NCI-H2171 (cell line): ENCODE data around the gene FLNB.

Experiments used
- DNase-seq: peaks from one replicate; lab custom pipeline; 2025; lab: John Stamatoyannopoulos, UW

FLNB gene

DNA sequence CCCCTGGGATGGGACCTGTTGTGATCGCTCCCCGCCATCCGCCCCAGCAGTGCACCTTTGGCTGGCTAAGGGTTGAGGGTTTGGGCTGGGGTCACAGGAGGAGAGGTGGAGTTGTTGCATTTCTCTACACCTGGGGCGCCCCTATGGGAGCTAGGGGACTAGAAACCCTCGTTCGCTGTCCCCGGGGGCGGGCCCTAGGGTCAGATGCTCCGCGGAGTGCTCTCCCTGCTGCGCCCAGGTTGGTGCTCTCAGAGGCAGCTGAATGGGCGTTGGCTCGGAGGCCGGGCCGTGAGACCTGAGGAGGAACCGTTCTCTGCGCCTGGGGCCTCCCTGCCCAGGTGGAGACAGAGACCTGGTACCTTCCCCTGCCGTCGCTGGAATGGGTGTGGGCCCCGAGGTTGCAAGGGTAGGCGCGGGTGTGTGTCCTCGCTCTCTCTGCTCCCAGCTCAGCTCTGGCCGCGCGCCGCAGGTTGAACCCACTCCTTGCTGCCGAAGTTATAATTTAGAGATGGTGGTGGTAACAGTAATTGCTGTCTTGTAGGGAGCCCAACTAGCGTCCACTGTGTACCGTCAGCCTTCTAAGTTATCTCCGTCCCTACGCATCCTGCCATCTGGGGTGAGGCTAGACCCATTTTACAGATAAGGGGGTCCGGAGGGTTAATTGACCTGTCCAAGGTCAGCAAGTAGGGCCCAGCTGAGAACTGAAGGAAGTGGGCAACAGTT, 965 bp downstream of the FLNB start:
- no peak for DNase-seq

DNA sequence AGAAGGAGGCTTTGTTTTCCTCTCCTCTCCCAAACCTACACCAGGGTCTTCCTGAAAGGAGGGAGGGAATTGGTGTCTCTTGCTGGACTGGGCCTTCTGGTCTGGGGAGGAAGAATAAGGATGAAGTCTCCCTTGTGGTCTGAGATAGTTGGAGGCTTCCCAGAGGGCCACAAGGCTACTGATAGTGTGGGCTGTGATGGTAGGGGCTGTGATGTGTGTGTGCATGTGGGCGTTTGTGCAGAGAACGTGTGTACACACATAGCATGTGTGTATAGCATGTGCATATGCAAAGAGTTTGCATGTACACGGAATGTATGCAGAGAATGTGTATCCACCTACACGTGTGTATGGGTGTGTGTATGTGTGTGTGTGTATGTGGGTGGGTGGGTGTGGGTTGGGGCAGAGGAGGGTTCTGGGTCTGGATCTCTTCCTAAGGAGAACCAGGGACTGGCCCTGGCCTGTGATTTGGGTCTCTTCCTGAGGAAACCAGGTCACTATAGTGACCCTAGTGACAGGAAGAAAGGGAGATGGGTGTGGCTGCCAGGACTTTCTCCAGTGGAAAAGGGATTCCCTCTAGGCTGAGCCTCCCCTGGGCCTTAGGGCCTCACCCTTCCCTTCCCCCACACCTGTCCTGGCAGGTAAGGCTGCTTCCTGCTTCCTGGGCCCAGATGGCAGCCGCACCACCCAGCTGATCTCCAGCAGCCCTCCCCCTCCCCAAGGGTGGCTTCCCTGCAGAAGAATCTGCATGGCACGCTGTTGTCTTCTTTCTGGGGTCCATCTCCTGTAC, 1.7 kb downstream of the FLNB start:
- DNase-seq = no peak

DNA sequence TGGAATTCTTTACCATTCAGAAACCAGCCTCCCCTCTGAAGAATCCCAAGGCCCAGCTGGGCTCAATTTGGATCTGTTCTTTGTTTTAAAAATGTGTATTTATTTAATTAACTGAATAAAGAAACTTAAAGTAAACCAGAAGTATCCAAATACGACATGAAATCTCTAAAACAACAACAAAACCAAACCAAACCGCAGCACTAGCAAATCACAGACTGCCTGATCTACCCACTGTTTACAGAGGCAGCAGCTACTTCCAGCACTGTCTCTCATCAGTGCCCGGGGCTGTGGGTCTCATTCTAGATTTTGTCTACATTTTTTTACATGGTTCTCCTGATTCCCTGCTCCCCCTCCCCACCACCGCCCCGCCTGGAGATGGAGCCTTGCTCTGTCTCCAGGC, 2.3 kb downstream of the FLNB start:
- no peak for DNase-seq

DNA sequence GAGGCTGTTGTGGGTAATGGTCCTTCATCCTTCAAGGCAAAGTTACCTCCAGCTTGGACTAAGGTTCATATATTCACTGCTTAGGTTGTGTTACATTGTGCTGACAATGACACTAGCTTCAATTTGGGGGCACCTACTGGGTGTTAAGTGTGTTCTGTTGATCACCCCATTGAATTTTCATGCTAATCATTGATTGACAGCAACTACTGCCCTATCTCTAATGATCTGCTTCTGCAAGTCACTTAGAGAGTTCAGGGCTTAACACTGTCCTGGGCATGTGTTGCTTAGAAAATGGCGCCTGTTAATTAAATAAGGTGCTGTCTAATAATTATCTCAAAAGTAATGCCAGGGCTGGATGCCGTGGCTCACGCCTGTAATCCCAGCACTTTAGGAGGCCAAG, 3.4 kb downstream of the FLNB start:
- DNase-seq = no peak

DNA sequence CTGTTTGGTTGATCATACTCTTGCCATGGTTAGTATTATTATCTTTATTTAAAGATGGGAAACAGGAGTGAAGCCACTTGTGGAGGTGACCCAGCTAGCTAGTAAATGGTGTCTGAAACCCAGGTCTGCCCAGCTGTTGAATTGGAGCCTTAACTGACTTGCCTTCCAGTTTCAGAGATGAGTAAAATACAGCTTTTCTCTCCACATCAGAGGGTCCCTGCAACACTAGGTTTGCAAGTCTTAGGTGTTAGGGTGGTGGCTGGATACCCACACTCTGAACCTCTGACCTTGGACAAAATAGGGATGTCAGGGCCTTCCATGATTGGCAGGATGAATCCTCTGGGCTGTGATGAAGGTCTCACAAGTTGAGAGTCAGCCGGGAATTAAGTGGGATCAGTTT, 4.1 kb downstream of the FLNB start:
- DNase-seq = no peak

DNA sequence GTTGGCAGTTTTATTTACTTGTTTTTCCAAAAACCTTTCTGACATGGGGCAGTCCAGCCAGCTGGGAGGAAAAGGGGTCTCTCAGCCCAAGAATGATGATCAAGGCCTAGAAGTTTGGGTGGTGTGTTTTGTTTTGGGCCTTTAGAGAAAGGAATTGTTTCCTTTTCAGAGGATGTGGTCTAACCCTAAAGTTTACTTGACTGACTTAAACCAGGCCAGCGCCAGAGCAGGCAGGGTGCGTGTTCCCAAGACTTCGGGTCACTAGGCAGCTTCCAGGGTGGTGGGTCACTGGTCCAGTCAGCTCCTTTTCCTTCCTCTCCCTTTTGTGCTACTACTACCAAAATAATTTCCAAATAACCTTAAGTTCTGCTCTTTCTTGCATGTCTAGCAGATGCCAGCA, 4.9 kb downstream of the FLNB start:
- DNase-seq = no peak

DNA sequence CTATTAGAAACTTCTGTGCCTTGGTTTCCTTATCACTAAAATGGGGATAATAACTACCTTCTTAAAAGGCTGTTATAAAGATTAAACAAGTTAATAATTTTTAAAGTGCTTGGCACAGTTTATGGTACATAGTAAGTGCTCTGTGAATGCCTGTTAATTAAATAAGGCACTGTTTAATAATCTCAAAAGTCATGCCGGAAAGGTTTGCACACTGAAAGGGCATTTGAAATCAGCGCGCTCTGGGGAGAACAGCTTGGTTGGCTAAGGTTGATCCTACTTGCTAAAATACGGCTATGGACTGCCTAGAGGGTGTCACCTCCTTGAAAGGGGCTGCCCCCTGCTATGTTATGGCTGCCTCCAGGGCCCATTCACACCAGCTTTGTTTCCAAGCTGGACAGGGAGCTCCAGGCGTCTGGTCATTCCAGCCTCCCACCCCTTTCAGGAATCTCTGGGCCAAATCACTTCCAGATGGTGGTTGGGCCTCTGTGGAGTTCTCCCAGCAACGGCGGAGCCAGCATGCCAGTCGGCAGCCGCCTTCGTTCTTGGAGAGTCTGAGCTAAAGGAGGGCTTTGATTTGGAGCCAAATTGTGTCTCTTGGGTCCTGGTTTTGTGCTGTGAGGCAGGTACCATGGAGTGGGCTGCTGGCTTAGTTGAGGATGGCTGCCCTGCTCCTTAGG, 5.9 kb downstream of the FLNB start:
- no peak for DNase-seq

DNA sequence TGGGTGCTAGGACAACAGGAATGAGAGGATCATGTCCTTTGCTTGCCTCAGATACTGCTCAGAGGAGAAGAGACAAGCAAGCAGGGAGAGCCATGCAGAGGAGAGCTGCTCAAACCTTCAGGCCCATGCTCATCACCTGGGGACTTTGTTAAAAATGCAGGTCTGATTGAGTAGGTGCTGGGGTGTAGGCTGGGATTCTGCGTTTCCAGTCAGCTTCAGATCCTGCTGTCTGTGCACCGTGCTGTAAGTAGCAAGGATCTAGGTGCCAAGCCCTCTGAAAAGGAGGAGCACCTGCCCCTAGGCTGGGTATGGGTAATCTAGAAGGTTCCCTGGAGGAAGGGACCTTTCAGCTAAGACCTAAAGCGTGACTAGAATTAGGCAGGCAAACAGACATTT, 7.3 kb downstream of the FLNB start:
- DNase-seq = no peak

DNA sequence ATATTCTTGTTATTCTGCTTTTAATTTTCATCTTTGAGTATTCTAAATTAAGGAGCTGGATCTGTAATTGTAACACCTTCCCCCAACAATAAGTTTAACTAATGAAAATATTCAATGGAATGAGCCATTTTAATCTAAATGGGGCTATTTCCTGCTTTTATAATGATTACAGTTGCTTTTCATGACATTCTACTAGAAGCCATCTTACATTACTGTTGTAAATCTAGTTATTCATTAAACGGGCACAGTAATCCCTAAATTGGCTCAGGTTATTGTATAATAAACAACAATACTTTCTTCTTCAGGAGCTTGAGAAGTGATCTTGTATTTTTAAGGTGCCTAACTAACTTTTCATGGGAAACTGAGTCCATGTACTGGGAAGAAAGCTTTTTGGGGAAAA, 8.5 kb downstream of the FLNB start:
- DNase-seq = no peak

DNA sequence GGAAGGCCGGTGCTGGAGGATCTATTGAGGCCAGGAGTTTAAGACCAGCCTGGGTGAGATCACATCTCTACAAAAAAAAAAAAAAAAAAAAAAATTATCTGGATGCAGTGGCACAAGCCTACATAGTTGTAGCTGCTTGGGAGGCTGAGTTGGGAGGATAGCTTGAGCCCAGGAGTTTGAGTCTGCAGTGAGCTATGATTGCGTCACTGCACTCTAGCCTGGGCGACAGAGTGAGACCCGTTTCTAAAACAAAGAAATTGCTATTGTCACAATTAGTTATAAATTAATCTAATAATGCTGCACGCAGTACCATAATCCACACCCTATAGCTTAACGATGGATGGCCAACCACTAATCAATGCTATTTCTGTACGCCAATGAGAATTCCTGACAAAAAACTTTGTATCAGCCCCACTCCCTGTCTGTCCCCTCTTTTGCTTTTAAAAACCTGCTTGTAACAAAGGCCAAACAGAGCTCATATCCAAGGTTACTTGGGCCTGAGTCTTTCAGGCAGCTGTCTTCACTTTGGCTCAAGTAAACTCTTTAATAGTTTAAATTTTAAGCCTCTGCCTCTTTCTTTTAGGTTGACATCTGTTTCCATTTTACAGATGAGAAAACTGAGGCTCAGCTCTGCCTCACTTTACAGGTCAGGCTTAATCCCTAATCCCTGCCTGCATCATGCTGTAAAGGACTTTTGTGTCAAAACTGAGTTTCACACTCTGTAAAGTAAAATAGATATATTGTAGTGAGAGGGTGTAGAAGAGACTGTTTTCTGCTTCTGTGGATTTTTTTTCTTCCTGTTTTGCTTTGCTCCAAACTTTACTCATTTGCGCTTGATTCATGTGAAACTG, 10.9 kb downstream of the FLNB start:
- no peak for DNase-seq

DNA sequence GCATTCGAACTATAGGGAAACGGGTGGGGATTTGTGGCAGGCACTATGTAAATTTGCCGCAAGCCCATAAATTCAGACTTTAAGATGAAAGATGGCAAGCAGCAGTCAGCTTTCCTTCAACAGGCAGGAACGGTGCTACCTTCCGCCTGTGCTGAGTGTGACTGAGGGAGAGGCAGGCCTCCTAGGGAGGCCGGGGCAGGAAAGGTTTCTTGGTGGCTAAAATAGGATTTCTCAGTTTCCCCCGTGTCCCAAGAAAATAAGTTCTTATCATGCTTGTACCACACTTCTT, 12.5 kb downstream of the FLNB start:
- no peak for DNase-seq

DNA sequence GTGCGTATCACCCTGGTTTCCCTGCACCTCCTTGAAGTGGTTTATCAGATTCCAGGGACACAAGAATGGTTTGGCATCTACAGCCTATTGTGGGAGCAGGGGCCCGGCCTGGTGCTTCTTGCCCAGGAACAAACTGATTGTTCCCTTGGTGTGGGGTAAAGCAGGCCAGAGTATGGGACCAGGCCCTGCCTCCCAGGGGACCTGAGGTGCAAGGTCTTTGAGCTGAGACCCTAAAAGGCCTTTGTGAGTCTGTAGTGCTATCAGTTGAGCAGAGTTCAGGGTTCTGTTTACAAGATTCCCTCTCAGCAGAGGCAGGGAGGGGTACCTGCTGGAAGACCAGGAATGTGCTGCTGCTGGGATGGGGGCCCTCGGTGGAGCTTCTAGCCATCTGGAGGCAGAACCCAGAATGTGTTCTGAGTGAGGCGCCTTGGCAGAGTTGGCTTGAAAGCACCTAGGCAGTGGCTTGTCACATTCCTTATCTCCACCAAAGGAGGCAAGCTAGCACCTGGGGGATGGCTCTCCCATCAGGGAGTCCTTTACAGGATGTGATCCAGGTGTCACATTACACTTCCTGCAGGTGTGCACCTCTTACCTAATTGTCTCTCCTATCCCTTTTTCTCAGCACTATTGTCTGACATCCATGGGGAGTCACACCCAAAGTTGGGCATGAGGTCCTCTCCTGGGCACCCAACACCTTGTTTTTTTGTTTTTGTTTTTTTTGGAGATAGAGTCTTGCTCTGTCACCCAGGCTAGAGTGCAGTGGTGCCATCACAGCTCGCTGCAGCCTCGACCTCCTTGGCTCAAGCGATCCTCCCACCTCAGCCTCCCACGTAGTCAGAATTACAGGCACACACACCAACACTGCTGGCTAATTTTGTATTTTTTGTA, 13.1 kb downstream of the FLNB start:
- peak; percentile 39 for DNase-seq

DNA sequence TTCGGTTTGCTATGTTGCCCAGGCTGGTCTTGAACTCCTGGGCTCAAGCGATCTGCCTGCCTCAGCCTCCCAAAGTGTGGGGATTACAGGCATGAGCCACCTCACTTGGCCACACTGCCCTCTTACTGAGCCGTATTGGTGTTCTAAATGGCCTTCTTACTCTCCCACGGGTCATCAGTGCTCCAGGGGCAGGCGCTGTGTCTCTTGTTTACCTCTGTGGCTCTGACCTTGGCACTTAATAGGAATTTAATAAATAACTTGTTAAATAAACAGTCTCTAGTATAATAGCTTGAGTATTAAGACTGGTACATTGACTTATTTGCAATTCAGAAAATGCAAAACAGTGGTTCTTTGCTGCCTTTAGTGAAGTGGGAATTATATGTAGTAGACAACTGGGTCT, 13.7 kb downstream of the FLNB start:
- DNase-seq = no peak

DNA sequence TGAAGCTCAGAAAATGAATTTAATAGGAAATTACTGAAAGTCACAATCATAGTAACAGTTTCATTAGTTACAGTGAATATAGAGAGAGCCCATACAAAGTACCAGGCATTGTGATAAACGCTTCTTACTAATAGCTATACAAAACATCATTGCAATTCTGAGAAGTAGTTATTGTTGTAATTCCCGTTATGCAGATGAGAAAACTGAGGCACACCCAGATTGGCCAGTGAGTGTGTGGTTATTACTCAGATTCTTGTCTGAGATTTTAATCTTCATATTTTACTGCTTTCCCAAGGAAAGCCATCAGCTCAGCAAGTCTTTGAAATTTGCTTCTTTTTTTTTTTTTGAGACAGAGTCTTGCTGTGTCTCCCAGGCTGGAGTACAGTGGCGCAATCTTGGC, 14.3 kb downstream of the FLNB start:
- no peak for DNase-seq

DNA sequence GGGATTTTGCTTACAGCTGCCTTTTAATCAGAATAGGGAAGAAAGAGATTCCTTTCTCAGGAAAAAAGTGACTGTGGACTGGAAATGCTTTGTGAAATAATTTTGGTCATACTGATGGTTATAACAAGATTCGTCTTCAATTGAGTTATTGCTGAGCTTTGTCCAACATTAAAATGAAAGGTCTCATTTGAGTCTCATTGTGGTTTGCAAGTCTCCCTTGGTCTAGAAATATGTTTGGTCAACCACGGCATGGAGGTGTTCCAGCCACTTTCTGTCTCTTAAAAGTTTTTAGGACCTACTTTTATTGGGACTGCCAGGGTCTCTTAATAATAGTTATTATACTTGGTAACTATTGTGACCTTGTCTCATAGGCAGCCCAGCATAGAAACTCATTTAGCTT, 15.3 kb downstream of the FLNB start:
- DNase-seq = no peak

DNA sequence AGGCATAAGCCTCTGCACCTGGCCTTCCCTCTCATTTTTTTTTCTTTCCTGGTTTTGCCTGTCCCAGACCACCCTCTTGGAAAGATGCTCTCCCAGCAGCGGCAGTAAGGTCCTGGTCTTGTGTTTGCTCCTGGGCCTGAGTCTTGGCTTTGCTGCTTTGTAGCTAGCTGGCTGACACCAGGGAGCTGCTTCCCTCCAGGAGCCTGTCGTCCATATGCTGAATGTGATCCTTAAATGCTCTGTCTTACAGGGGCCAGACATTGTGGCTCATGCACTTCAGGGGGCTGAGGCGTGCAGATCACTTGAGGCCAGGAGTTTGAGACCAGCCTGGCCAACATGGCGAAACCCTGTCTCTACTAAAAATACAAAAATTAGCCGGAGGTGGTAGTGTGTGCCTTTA, 17.2 kb downstream of the FLNB start:
- no peak for DNase-seq

DNA sequence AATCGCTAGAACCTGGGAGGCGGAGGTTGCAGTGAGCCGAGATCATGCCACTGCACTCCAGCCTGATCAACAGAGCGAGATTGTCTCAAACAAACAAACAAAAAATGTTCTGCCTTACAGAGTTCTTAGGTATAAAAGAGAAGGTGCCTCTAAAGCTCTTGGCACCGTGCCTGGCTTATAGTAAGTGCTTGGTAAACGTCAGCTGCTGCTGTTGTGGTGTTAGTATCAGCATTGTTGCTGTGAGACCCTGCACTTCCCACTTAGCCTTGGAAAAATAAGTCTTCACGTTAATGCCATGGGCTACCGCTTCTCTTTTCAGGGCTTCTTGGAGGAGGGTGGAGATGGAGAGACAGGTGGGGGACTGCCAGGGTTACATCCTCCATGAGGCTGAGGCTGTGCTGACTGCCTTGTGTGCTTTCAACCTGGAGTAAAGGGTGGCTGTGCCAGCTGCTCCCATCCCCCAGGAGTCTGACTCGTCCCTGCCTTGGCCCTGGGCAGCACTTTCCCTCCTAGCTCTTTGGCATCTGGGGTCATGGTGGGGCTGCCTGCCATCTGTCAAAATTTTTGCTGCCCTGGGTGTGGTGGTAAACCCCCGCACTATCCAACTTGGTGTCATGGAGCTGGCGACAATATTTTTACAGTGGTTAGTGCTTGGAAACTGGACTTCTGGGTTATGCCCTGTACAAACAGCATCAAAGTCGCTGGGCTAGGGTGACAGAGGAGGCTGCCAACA, 17.8 kb downstream of the FLNB start:
- peak; percentile 67 for DNase-seq

DNA sequence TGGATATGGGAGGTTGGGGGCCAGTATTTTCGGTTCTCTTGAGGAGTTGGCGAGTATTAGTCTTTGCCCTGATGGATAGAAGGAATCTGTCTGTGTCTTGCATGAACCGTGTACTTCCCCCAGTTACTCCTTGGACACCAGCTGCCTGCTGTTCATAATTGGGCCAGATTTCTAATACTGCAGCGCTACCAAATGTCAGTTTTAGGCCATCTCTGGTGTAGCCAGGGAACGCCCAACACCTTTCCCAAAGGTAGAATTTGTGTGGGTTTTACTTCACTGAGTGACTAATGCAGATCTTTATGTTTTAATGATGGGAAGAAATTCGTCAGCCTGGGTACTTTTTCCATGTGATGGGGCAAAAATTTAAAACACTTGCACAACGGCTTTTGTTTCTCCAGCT, 18.4 kb downstream of the FLNB start:
- DNase-seq = no peak

DNA sequence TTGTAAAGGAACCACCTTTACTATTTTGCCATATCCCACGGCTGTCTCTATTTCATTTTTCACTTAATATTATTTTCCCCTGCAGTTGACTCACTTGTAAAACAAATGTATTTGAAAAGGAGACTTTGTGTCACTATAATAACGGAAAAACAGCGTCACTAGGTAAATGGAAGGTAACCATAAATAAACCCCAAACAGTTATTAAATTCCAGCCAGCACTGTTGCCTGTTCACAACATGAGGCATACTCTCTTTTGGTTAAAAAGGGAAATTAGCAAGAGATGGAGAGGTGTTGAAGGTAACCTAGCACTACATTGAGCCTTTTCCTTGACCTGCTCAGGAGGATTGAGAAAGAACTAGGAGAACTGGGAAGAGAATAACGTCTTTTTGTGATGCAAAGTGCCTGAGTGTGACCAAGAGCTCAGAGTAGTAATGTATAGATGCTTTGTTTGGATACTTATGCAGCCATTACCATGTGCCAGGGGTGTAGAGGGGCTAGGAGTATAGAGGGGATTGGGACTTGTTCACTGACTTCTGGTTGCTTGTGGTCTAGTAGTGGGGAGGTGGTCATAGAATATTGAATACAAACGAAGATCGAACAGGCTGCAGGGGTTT, 19.6 kb downstream of the FLNB start:
- no peak for DNase-seq

DNA sequence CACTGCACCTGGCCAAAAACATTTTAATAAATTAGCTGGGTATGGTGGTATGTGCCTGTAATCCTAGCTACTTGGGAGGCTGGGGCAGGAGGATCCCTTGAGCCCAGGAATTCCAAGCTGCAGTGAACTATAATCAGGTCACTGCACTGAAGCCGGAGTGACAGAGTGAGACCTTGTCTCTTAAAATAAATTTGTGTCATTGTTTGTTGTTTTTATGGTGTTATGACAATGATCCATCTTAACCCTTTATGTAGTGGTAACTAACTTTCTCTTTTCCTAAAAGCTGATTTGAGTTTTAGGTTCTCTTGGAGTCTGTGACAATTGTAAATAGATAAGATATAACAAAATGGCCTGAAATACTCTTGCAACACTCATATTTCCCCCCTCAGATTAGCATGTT, 20.7 kb downstream of the FLNB start:
- DNase-seq = no peak
